ENCODE measurements around the gene GATD1. TPM values are rescaled to one million over a fixed set of nuclear protein-coding genes. Genes with fewer than 3 reads are reported as not detected.

The GATD1 gene
- total and polyA plus RNA-seq, 11 donors = 13.4 to 30.8 (median 20.5) TPM

DNA sequence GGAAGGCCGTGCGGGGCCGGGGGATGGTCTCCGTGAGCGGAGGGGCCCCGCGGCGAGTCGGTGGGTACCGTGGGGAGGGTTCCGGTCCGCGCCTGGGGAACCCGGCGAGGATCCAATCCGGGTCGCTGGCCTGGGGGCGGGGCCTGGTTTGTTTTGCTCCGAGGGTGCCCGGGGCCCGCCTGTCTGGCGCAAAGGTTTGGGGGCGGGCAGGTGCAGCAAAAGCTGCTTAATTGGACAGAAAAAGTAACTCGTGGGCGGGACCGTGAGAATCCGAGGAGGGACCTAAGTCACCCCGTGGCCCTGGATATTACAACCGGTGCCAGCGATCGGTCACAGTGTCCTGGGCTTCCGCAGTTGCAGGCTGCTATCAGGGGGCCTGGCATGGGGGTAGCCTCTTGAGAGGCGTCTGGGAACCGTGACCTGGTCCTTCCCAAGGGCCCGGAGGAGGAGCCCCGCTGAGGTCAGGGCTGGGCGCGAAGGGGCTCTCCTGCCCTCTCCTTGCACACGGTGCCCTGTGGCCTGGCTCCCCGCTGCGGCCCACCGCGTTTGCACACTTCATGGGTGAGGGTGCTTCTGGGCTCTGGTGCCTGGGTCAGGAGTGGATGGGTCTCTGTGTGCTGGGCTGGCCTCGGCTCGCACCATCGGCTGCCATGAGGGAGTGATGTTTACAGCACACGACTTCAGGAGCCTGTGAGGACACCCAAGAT lies 42.8 kb upstream of the GATD1 start:
- Histone ChIP-seq H3K4me3 (peak overlapping the region; percentile 74 to 99 (median 88)), H3K36me3 (peaks cover 0 to 36% (median 27%) of the 10 kb centered on the region in 9 donors), H3K4me1 (peaks cover 10 to 40% (median 27%) of the 10 kb centered on the region in 12 donors), H3K27me3 (no peaks in the 10 kb centered on the region), H3K9me3 (no peaks in the 10 kb centered on the region), H3K27ac (peak overlapping the region; percentile 91 to 100 (median 96))
- intact Hi-C loops (cut with DNase I) = loop anchor here in 1 of 10 donors (1.0 kb wide), 1 partner anchor 11 kb away; the partner anchor contains the start of gene RPLP2
- 0 to 3% (median 2%) methylated on average over 16 to 47 of the region's 47 CpGs for WGBS, 4 donors
- peak; percentile 90 to 94 (median 93) for DNase-seq
- no peak for TF ChIP-seq CTCF (IDR thresholded peaks at IDR 0.05)
- peak in 1 of 2 donors; percentile 64 for TF ChIP-seq POLR2A (IDR thresholded peaks at IDR 0.05)
- ATAC-seq = peak; percentile 48 to 69 (median 60)

GRCh38 chr11:819129-819931 lies 42.0 kb upstream of the GATD1 start:
- Histone ChIP-seq H3K36me3 (peaks cover 0 to 34% (median 25%) of the 10 kb centered on the region in 9 donors), H3K27me3 (no peaks in the 10 kb centered on the region), H3K9me3 (no peaks in the 10 kb centered on the region), H3K4me1 (peaks cover 10 to 40% (median 27%) of the 10 kb centered on the region in 12 donors), H3K4me3 (peak overlapping the region; percentile 74 to 99 (median 88)), H3K27ac (peak overlapping the region; percentile 91 to 100 (median 96))
- DNase-seq = peak; percentile 94 to 97 (median 96)
- peak; percentile 39 to 84 (median 82) for ATAC-seq
- intact Hi-C loops (cut with DNase I) = loop anchor here in 1 of 10 donors (1.0 kb wide), 1 partner anchor 10 kb away; the partner anchor contains the start of gene RPLP2
- WGBS, 4 donors = 0 to 1% (median 0%) methylated on average over 30 to 96 of the region's 96 CpGs
- TF ChIP-seq POLR2A (IDR thresholded peaks at IDR 0.05) (peak; percentile 71 to 96), CTCF (IDR thresholded peaks at IDR 0.05) (peak in 3 of 12 donors; percentile 7 to 23 (median 15))

DNA sequence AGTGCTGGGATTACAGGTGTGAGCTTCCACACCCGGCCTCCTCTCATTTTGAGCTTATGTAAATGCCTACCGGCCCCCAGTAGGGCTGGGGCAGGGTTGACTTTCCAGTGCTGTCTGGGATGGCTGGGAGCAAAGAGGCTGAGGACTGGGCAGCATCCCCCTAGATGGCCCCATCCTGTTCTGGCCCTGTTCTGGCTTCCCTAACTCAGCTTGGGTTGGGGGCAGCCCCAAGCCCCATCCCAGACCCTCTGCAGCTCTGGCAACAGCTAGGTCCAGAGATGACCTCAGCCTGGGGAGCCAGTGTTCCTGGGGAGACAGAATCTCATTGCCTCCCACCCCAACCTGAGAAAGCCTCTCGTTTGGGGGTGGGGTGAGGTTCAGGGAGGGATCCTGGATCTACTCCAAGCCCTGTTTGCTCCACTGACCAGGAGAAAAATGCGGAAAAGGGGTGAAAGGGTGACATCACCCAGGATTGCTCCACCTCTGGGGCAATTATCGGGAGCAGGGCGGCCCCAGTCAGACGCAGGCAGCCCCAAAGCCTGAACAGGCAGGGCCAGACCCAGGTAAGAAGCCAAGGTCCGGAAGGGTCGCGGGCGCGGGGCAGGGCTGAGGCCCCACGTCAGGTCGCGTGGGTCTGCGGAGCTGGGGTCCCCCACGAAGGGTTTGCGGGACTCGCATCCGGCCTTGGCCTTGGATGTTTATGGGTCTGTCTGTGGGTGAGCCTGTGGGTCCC lies 41.3 kb upstream of the GATD1 start, which contains the start of gene PNPLA2:
TSS of gene PNPLA2 (plus strand) at position 519 of the 733 bp plus-strand sequence. CDS start 805 bp downstream, outside the sequence.
- ATAC-seq (no peak), DNase-seq (no peak)
- H3K4me3 ChIP-seq = peak within 1 kb of the TSS; percentile 74 to 99 (median 88)
- TF ChIP-seq CTCF (IDR thresholded peaks at IDR 0.05) (no peak), POLR2A (IDR thresholded peaks at IDR 0.05) (no peak)
- H3K4me1 ChIP-seq = peaks cover 10 to 40% (median 27%) of the 10 kb centered on the region in 12 donors
- peaks cover 0 to 34% (median 22%) of the 10 kb centered on the region in 9 donors for H3K36me3 ChIP-seq
- no peaks in the 10 kb centered on the region for H3K9me3 ChIP-seq
- no peaks in the 10 kb centered on the region for H3K27me3 ChIP-seq
- 26 to 37% (median 28%) methylated on average over 18 to 20 of the region's 20 CpGs for WGBS, 4 donors
- H3K27ac ChIP-seq = peak within 1 kb of the TSS; percentile 91 to 100 (median 96)
- intact Hi-C loops (cut with DNase I) = loop anchor here in 1 of 10 donors (1.0 kb wide), 1 partner anchor 9 kb away; the partner anchor contains the start of gene RPLP2
